ENCODE measurements around the gene PRKG1. TPM values are rescaled to one million over a fixed set of nuclear protein-coding genes. Genes with fewer than 3 reads are reported as not detected.

The PRKG1 gene
- total and polyA plus RNA-seq, 7 donors: 4.5 to 49.0 (median 31.7) TPM

- intact Hi-C loops (cut with DNase I): no loop called here
- Histone ChIP-seq H3K27ac (no peak overlapping the region), H3K27me3 (ENCODE audit: insufficient read depth in 3 of 3, low read length in 2 of 3) (no peaks in the 10 kb centered on the region), H3K36me3 (ENCODE audit: insufficient read depth in 1 of 2, low read depth in 1 of 2) (no peaks in the 10 kb centered on the region), H3K4me1 (no peaks in the 10 kb centered on the region), H3K9me3 (no peaks in the 10 kb centered on the region), H3K4me3 (no peak overlapping the region)
- no peak for TF ChIP-seq CTCF (IDR thresholded peaks at IDR 0.05)
- DNase-seq (no peak), ATAC-seq (no peak)
- WGBS, 3 donors: 36 to 87% (median 57%) methylated on average over 2 of the region's 2 CpGs
Observed at GRCh38 chr10:52040486-52040885, 966.2 kb downstream of the PRKG1 start.

DNA sequence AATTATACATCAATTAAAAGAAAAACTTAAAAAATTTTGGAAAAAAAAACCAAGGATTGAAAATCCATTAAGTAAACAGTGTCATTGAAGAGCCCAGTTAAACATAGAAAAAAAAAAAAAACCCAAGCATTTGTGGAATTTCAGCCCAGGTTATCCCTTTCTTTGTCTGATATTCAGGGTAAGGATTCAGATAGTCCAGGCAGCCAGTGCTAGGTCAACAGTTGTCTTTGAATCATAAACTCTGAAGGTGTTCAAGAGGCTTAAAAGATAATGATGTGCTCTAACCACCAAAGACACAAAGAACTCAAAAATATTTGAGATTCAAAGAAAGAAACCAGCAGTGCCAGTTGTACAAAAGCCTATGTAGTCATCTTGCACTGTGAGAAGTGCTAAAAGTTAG is 969.5 kb downstream of the PRKG1 start:
- H3K27ac ChIP-seq: no peak overlapping the region
- H3K27me3 ChIP-seq (ENCODE audit: insufficient read depth in 3 of 3, low read length in 2 of 3): no peaks in the 10 kb centered on the region
- intact Hi-C loops (cut with DNase I): no loop called here
- ATAC-seq (no peak), DNase-seq (no peak)
- H3K4me1 ChIP-seq: peaks cover 1% of the 10 kb centered on the region
- H3K4me3 ChIP-seq: no peak overlapping the region
- no peaks in the 10 kb centered on the region for H3K36me3 ChIP-seq (ENCODE audit: insufficient read depth in 1 of 2, low read depth in 1 of 2)
- no peak for TF ChIP-seq CTCF (IDR thresholded peaks at IDR 0.05)
- no peaks in the 10 kb centered on the region for H3K9me3 ChIP-seq

DNA sequence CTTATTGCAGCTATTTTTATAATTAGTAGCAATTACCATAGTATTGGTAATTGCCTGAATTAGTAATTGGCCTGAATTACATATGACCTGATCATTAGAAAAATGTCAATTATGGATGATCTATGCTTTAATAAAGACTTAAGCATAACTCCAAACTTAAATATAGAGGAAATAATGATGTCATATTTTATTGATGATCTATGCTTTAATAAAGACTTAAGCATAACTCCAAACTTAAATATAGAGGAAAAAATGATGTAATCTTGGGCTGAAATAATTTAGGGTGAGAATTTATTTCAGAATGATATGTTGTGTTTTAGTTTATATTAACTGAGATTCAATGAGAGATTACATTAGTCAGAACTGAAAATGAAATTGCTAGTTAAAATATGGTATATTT is 973.8 kb downstream of the PRKG1 start:
- intact Hi-C loops (cut with DNase I): no loop called here
- no peaks in the 10 kb centered on the region for H3K36me3 ChIP-seq (ENCODE audit: insufficient read depth in 1 of 2, low read depth in 1 of 2)
- H3K27me3 ChIP-seq (ENCODE audit: insufficient read depth in 3 of 3, low read length in 2 of 3): no peaks in the 10 kb centered on the region
- H3K9me3 ChIP-seq: no peaks in the 10 kb centered on the region
- TF ChIP-seq CTCF (IDR thresholded peaks at IDR 0.05): no peak
- no peak overlapping the region for H3K27ac ChIP-seq
- peaks cover 16% of the 10 kb centered on the region for H3K4me1 ChIP-seq
- no peak overlapping the region for H3K4me3 ChIP-seq
- DNase-seq (no peak), ATAC-seq (no peak)

DNA sequence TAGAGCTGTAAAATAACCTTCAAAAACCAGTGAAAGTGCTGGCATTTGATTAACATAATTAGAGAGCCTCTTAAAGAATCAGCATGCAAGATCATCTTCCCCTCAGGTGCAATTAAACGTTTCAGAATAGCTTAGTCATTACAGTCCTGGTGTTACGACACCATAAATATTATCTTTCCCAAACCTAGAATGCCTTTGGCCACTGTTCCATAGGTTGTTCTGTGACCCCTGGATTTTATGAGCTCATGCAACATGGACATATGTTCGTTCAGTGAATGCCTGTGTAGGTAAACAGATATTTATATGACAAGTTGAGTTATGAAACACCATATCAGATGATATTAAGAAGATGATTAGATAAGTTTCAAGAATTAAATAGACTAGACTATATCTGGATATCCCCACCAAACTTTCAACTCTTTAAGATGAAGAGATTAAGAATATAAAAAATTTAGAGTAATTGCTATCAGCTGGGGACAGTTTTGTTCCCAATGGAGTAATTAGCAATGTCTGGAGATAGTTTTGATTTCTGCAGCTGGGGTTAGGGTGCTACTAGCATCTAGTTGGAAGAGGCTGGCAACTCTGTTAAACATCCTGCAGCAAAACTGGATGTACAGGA is 976.3 kb downstream of the PRKG1 start:
- H3K9me3 ChIP-seq: no peaks in the 10 kb centered on the region
- H3K27me3 ChIP-seq (ENCODE audit: insufficient read depth in 3 of 3, low read length in 2 of 3): no peaks in the 10 kb centered on the region
- 30 to 49% (median 32%) methylated on average over 3 of the region's 3 CpGs for WGBS, 3 donors
- peaks cover 16% of the 10 kb centered on the region for H3K4me1 ChIP-seq
- no peak for TF ChIP-seq CTCF (IDR thresholded peaks at IDR 0.05)
- intact Hi-C loops (cut with DNase I): loop anchor here in 1 of 2 donors (1.0 kb wide), 1 partner anchor 32 kb away; no protein-coding TSS in a partner anchor
- H3K4me3 ChIP-seq: no peak overlapping the region
- no peak overlapping the region for H3K27ac ChIP-seq
- H3K36me3 ChIP-seq (ENCODE audit: insufficient read depth in 1 of 2, low read depth in 1 of 2): no peaks in the 10 kb centered on the region
- DNase-seq: no peak
- peak in 3 of 4 donors; percentile 27 to 42 (median 30) for ATAC-seq

- Histone ChIP-seq H3K27me3 (ENCODE audit: insufficient read depth in 3 of 3, low read length in 2 of 3) (no peaks in the 10 kb centered on the region), H3K4me1 (peaks cover 16% of the 10 kb centered on the region), H3K36me3 (ENCODE audit: insufficient read depth in 1 of 2, low read depth in 1 of 2) (no peaks in the 10 kb centered on the region), H3K27ac (no peak overlapping the region), H3K9me3 (no peaks in the 10 kb centered on the region), H3K4me3 (no peak overlapping the region)
- no peak for TF ChIP-seq CTCF (IDR thresholded peaks at IDR 0.05)
- ATAC-seq (no peak), DNase-seq (no peak)
- intact Hi-C loops (cut with DNase I): no loop called here
- 54 to 75% (median 57%) methylated on average over 5 of the region's 5 CpGs for WGBS, 3 donors
Observed at GRCh38 chr10:52053497-52053896, 979.2 kb downstream of the PRKG1 start.
